ENCODE measurements around the gene NFATC3.

GRCh38 chr16:68094614-68094934 is 9.4 kb downstream of the NFATC3 start:
- TF ChIP-seq HDGF (IDR thresholded peaks at IDR 0.05; ENCODE audit: borderline replicate concordance) (no peak), BHLHE40 (IDR thresholded peaks at IDR 0.05; ENCODE audit: borderline replicate concordance) (no peak), FOXA1 (IDR thresholded peaks at IDR 0.05) (no peak), SUZ12 (IDR thresholded peaks at IDR 0.05) (no peak), ARNT (IDR thresholded peaks at IDR 0.05) (no peak), ELF4 (IDR thresholded peaks at IDR 0.05) (no peak), FOXK2 (IDR thresholded peaks at IDR 0.05) (no peak), LEF1 (IDR thresholded peaks at IDR 0.05; ENCODE audit: borderline replicate concordance) (no peak), TARDBP (IDR thresholded peaks at IDR 0.05) (no peak), FOXM1 (IDR thresholded peaks at IDR 0.05; ENCODE audit: borderline replicate concordance) (no peak)

Measured in HEK293T (cell line).